B cell (primary cell): ENCODE results near the gene POT1. TPM values are rescaled to one million over a fixed set of nuclear protein-coding genes. Genes with fewer than 3 reads are reported as not detected.

Experiments
- ATAC-seq: fragments of 200-7000 bp; cut with Tn5 transposase; one replicate; pipeline ENCODE4 v1.10.0; 2021; ENCODE audit warnings: low read depth, mild to moderate bottlenecking, moderate number of reproducible peaks, moderate library complexity
- CTCF ChIA-PET: fragments of 350-600 bp; sonication (Branson Sonifier 250); formaldehyde crosslinking; loops from one replicate; lab custom pipeline; 2021; ENCODE audit warnings: antibody characterized with exemption, inconsistent platforms; lab: Charles Lee
- POLR2A ChIA-PET: fragments of 350-600 bp; sonication (Branson Sonifier 250); formaldehyde crosslinking; loops from one replicate; lab custom pipeline; 2021; ENCODE audit warnings: antibody characterized with exemption; lab: Charles Lee
- DNase-seq: peaks from one replicate; pipeline ENCODE4 v3.0.0; 2013
- H2AFZ ChIP-seq: 2 replicates; pipeline ENCODE4 v1.6.1; 2012; ENCODE audit warnings: mild to moderate bottlenecking, low read depth, low read length; ENCODE audit not compliant: insufficient read depth, poor library complexity, severe bottlenecking
- H3K27ac ChIP-seq, 2 donors: 1 replicate in 1 of 2; 2 replicates in 1 of 2; pipeline ENCODE4 v1.5.1; 2012 to 2013; ENCODE audit warnings: low read length in 2 of 2, mild to moderate bottlenecking in 2 of 2, moderate library complexity in 1 of 2
- H3K27me3 ChIP-seq, 4 experiments: fragments of 200-600 bp in 1 of 4; sonication (generic) in 1 of 4; replicated peaks in 1 of 4; 1 replicate in 2 of 4; 2 replicates in 2 of 4; pipeline versions ENCODE4 v1.6.1 to v1.7.0; 2013 to 2016; ENCODE audit warnings: low read length in 3 of 4, mild to moderate bottlenecking in 2 of 4, mixed read lengths in 1 of 4, moderate library complexity in 1 of 4; ENCODE audit not compliant: insufficient read depth in 4 of 4, control insufficient read depth in 3 of 4; ENCODE audit errors: control extremely low read depth in 1 of 4
- H3K36me3 ChIP-seq, 2 experiments: replicated peaks in 1 of 2; 1 replicate in 1 of 2; 2 replicates in 1 of 2; pipeline versions ENCODE4 v1.6.1 to v1.7.1; 2013; ENCODE audit warnings: low read length in 1 of 2; ENCODE audit not compliant: insufficient read depth in 2 of 2, control insufficient read depth in 1 of 2; ENCODE audit errors: control extremely low read depth in 1 of 2, extremely low read depth in 1 of 2
- H3K4me1 ChIP-seq, 2 donors: fragments of 200-600 bp in 1 of 2; sonication (generic) in 1 of 2; 1 replicate in 1 of 2; 2 replicates in 1 of 2; pipeline versions ENCODE4 v1.5.1 to v1.6.1; 2013 to 2017; ENCODE audit warnings: low read length in 2 of 2; ENCODE audit not compliant: control insufficient read depth in 2 of 2, insufficient read depth in 2 of 2
- H3K4me2 ChIP-seq: replicated peaks from 2 replicates; pipeline ENCODE3; 2012; ENCODE audit warnings: mild to moderate bottlenecking, low read depth, low read length; ENCODE audit not compliant: poor library complexity, severe bottlenecking
- H3K4me3 ChIP-seq, 5 experiments: fragments of 200-600 bp in 1 of 5; sonication (generic) in 1 of 5; 1 replicate in 3 of 5; 2 replicates in 2 of 5; pipeline versions ENCODE4 v1.5.1 to v1.7.0; 2011 to 2016; ENCODE audit warnings: low read length in 4 of 5, mild to moderate bottlenecking in 4 of 5, low read depth in 2 of 5, control low read depth in 1 of 5, moderate library complexity in 1 of 5; ENCODE audit not compliant: insufficient read depth in 1 of 5; ENCODE audit errors: control extremely low read depth in 1 of 5, extremely low read depth in 1 of 5
- H3K79me2 ChIP-seq: fragments of 200-600 bp; sonication (generic); one replicate; pipeline ENCODE4 v1.6.0; 2016; ENCODE audit warnings: low read length; ENCODE audit not compliant: control insufficient read depth, insufficient read depth
- H3K9ac ChIP-seq: fragments of 200-600 bp; sonication (generic); 2 replicates; pipeline ENCODE4 v1.6.1; 2017; ENCODE audit warnings: mild to moderate bottlenecking, low read length, moderate library complexity
- H3K9me3 ChIP-seq, 3 donors: one replicate each; pipeline versions ENCODE4 v1.6.1 to v1.7.1; 2013; ENCODE audit warnings: low read length in 2 of 3; ENCODE audit not compliant: control insufficient read depth in 2 of 3, insufficient read depth in 1 of 3; ENCODE audit errors: control extremely low read depth in 1 of 3
- H4K20me1 ChIP-seq: 2 replicates; pipeline ENCODE4 v1.6.0; 2012; ENCODE audit warnings: mild to moderate bottlenecking, low read length; ENCODE audit not compliant: insufficient read depth, control insufficient read depth, poor library complexity, severe bottlenecking
- H3K27ac Mint-ChIP-seq: one replicate; pipeline ENCODE4 v1.8.0; 2021; ENCODE audit warnings: mixed read lengths
- H3K27me3 Mint-ChIP-seq: one replicate; pipeline ENCODE4 v1.8.0; 2021; ENCODE audit warnings: mixed read lengths
- H3K4me1 Mint-ChIP-seq: one replicate; pipeline ENCODE4 v1.8.0; 2021; ENCODE audit warnings: mixed read lengths
- H3K4me3 Mint-ChIP-seq: one replicate; pipeline ENCODE4 v1.8.0; 2021; ENCODE audit warnings: mixed read lengths
- H3K9me3 Mint-ChIP-seq: one replicate; pipeline ENCODE4 v1.8.0; 2022; ENCODE audit warnings: mixed read lengths; ENCODE audit not compliant: insufficient read depth
- EZH2 ChIP-seq: IDR thresholded peaks from 2 replicates; pipeline ENCODE4 v1.6.1; 2012; ENCODE audit warnings: borderline replicate concordance, low read depth, mild to moderate bottlenecking, moderate library complexity, low read length; ENCODE audit not compliant: insufficient read depth, poor library complexity, severe bottlenecking
- WGBS: methylation state at CpG from one replicate; pipeline ENCODE4 v1.1.5; 2013; ENCODE audit warnings: missing lambda C conversion rate; ENCODE audit not compliant: insufficient coverage; 5-methylcytosine and 5-hydroxymethylcytosine counted together
- intact Hi-C: fragments of 100-400 bp; cut with micrococcal nuclease; formaldehyde crosslinking; loops from one replicate; pipeline ENCODE4 v1.10.0; 2022
- polyA plus RNA-seq: library from polyadenylated mRNA; depleted of rRNA; stranded (reverse); fragments of >200 nt; gene quantifications from 2 replicates; pipeline ENCODE4 v1.2.3, GENCODE V29; 2012
- total RNA-seq, 2 donors: library from RNA; stranded (reverse); fragments of 120-200 nt in 1 of 2; gene quantifications; 1 replicate in 1 of 2; 2 replicates in 1 of 2; pipeline versions ENCODE4 v1.2.3 to v1.2.4, GENCODE V29; 2013 to 2022
- TF ChIP-seq, protein P1 (sequence below): fragments of 200-600 bp; IDR thresholded peaks from one replicate; pipeline ENCODE4 v1.8.0; 2022; ENCODE audit warnings: antibody characterized with exemption, mild to moderate bottlenecking

The POT1 gene
- total and polyA plus RNA-seq, 2 donors (not counting 1 experiment from before 2014, with no cell fraction given) = 12.2 to 32.3 TPM

DNA sequence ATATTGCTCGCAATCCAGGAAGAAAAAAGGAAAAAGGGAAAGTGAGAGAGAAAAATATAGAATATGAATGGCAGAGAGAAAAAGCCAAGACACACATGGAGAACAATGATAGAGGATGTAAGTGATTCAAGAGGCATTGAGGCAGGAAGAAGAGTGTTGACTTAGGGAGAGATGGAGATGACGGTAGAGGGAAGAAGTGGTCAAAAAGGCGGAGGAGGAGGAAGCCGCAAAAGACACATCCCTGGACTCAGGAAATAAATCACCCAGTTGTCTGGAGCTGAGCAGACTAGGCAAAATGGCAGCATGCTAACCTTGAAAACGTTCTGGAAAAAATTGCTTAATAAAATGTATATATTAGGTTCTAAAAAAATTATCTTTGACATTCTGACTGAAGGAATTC, 146.4 kb downstream of the POT1 start:
- Histone ChIP-seq H2AFZ (no peak overlapping the region), H3K36me3 (no peaks in the 10 kb centered on the region), H4K20me1 (no peaks in the 10 kb centered on the region), H3K27ac (no peak overlapping the region), H3K4me2 (no peak overlapping the region), H3K9me3 (no peaks in the 10 kb centered on the region), H3K4me3 (no peak overlapping the region), H3K79me2 (no peaks in the 10 kb centered on the region), H3K9ac (no peak overlapping the region), H3K4me1 (no peaks in the 10 kb centered on the region), H3K27me3 (no peaks in the 10 kb centered on the region)
- H3K4me3 Mint-ChIP-seq = no peak overlapping the region
- ATAC-seq (no peak), DNase-seq (no peak)
- TF ChIP-seq, protein P1, sequence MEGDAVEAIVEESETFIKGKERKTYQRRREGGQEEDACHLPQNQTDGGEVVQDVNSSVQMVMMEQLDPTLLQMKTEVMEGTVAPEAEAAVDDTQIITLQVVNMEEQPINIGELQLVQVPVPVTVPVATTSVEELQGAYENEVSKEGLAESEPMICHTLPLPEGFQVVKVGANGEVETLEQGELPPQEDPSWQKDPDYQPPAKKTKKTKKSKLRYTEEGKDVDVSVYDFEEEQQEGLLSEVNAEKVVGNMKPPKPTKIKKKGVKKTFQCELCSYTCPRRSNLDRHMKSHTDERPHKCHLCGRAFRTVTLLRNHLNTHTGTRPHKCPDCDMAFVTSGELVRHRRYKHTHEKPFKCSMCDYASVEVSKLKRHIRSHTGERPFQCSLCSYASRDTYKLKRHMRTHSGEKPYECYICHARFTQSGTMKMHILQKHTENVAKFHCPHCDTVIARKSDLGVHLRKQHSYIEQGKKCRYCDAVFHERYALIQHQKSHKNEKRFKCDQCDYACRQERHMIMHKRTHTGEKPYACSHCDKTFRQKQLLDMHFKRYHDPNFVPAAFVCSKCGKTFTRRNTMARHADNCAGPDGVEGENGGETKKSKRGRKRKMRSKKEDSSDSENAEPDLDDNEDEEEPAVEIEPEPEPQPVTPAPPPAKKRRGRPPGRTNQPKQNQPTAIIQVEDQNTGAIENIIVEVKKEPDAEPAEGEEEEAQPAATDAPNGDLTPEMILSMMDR = no peak
- TF ChIP-seq EZH2 = no peak
- WGBS = 92% methylated on average over 3 of the region's 5 CpGs
- ChIA-PET CTCF (no interaction called here), POLR2A (no interaction called here)
- peaks cover 9% of the 10 kb centered on the region for H3K27me3 Mint-ChIP-seq
- no peaks in the 10 kb centered on the region for H3K9me3 Mint-ChIP-seq
- intact Hi-C loops = no loop called here
- no peak overlapping the region for H3K27ac Mint-ChIP-seq
- H3K4me1 Mint-ChIP-seq = no peaks in the 10 kb centered on the region

DNA sequence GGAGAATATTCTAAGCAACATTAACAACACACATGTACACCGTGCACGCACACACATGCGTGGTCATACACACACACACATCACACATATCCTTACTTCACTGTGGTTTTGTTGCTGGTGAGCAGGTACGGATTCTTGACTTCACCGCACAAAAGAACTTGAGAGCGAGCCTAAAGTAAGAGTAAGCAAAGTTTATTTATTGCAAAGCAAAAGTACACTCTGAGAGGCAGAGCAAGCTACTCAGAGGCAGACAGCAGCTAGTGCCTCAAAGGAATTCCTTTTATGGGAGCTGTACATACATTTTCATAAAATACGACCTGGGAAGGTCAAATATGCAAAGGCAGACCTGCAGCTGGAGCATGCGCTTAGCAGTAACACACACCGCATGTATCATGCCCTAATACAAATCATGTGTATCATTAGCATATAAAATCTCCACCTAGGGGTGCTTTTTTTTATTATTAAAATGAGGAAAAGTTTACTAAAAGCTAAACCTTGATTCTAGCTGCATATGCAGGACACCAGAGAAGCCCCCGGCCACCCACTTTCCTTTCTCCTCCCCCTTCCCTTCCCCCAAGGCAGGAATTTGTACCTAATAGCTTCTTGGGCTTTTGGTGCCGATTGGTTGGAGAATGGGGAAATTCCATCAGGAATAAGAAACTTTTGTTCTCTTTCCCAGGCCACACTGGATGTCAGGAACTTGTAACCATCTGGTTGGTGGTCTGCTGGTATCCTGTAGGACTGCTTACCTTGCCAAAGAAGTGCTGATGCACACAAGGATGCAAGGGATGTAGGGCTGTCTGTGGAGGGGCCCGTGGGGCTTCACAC, 147.5 kb downstream of the POT1 start:
- no peaks in the 10 kb centered on the region for H3K9me3 ChIP-seq
- WGBS = 57% methylated on average over 1 of the region's 12 CpGs
- H3K4me1 ChIP-seq = no peaks in the 10 kb centered on the region
- intact Hi-C loops = no loop called here
- no peak for DNase-seq
- no peak overlapping the region for H3K4me2 ChIP-seq
- no peaks in the 10 kb centered on the region for H4K20me1 ChIP-seq
- H3K9ac ChIP-seq = no peak overlapping the region
- Mint-ChIP-seq H3K4me1 (no peaks in the 10 kb centered on the region), H3K27ac (no peak overlapping the region), H3K9me3 (no peaks in the 10 kb centered on the region), H3K4me3 (no peak overlapping the region), H3K27me3 (peaks cover 14% of the 10 kb centered on the region)
- POLR2A ChIA-PET = no interaction called here
- TF ChIP-seq EZH2 = no peak
- ATAC-seq = no peak
- no peak overlapping the region for H3K27ac ChIP-seq
- H3K27me3 ChIP-seq = no peaks in the 10 kb centered on the region
- H3K36me3 ChIP-seq = no peaks in the 10 kb centered on the region
- no peak overlapping the region for H2AFZ ChIP-seq
- CTCF ChIA-PET = no interaction called here
- no peak overlapping the region for H3K4me3 ChIP-seq
- H3K79me2 ChIP-seq = no peaks in the 10 kb centered on the region
